GM19238 (cell line): ENCODE data around the gene VASP.

ENCODE experiments used
- DNase-seq: peaks from one replicate; pipeline ENCODE4 v3.0.0; 2011; ENCODE audit warnings: low spot score; ENCODE audit not compliant: insufficient read length

Gene VASP

DNA sequence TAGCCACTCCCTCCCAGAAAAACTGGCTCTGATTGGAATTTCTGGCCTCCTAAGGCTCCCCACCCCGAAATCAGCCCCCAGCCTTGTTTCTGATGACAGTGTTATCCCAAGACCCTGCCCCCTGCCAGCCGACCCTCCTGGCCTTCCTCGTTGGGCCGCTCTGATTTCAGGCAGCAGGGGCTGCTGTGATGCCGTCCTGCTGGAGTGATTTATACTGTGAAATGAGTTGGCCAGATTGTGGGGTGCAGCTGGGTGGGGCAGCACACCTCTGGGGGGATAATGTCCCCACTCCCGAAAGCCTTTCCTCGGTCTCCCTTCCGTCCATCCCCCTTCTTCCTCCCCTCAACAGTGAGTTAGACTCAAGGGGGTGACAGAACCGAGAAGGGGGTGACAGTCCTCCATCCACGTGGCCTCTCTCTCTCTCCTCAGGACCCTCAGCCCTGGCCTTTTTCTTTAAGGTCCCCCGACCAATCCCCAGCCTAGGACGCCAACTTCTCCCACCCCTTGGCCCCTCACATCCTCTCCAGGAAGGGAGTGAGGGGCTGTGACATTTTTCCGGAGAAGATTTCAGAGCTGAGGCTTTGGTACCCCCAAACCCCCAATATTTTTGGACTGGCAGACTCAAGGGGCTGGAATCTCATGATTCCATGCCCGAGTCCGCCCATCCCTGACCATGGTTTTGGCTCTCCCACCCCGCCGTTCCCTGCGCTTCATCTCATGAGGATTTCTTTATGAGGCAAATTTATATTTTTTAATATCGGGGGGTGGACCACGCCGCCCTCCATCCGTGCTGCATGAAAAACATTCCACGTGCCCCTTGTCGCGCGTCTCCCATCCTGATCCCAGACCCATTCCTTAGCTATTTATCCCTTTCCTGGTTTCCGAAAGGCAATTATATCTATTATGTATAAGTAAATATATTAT lies 33.3 kb upstream of the VASP start:
- no peak for DNase-seq

DNA sequence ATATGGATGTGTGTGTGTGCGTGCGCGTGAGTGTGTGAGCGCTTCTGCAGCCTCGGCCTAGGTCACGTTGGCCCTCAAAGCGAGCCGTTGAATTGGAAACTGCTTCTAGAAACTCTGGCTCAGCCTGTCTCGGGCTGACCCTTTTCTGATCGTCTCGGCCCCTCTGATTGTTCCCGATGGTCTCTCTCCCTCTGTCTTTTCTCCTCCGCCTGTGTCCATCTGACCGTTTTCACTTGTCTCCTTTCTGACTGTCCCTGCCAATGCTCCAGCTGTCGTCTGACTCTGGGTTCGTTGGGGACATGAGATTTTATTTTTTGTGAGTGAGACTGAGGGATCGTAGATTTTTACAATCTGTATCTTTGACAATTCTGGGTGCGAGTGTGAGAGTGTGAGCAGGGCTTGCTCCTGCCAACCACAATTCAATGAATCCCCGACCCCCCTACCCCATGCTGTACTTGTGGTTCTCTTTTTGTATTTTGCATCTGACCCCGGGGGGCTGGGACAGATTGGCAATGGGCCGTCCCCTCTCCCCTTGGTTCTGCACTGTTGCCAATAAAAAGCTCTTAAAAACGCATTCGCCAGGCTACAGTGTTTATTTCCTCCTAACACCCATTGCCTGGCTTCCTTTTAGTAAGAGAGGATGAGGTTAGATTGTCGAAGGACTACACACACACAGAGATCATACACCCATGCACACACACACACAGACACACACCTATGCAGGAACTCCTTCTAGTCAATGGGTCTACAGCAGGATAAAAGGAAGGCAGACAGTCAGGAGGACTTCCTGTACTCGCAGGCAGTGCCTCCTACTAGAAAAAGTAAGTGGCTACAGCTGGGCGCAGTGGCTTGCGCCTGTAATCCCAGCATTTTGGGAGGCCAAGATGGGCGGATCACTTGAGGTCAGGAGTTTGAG lies 32.4 kb upstream of the VASP start:
- no peak for DNase-seq

DNA sequence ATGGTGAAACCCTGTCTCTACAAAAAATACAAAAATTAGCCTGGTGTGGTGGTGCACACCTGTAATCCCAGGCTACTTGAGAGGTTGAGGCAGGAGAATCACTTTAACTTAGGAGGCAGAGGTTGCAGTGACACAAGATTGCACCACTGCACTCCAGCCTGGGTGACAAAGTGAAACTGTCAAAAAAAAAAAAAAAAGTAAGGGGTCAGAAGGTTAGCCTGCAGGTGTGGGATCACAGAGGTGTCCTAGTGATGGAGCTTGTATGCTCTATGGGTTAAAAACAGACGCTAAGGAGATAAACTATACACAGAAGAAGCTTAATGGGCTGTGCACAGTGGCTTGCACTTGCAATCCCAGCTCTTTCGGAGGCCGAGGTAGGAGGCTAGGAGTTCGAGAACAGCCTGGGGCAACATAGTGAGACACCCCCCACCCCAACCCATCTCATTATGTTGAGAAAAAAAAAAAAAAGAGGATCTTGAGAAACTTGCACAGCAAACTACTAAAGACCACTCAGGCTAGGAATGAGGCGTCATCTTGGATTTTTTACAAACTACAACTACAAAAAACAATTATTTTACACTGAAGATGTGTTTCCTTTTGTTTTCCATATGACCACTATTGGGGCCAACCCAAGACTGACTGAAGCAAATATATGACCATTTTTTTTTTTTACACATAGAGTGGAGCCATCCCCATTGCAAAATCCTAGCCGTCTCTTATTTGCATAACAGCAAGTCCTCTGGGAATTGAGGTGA lies 31.6 kb upstream of the VASP start:
- no peak for DNase-seq

DNA sequence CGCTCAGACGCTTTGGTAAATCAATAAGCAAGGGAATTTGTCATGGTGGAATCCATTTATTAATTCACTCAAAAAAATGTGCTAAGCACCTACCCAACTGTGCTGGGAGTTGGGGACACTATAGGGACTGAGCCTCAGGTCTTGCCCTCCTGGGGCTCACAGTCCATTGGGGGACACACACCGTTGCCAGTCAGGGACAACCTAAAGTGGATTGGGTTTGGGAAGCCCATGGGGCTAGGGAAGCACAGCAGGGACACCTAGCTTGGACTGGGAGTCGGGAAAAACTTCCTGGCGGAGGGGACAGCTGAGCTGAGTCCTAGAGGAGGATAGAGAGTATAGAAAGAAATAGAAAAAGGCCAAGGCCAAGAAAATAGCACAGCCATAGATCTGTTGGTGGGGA lies 31.0 kb upstream of the VASP start:
- DNase-seq = no peak

DNA sequence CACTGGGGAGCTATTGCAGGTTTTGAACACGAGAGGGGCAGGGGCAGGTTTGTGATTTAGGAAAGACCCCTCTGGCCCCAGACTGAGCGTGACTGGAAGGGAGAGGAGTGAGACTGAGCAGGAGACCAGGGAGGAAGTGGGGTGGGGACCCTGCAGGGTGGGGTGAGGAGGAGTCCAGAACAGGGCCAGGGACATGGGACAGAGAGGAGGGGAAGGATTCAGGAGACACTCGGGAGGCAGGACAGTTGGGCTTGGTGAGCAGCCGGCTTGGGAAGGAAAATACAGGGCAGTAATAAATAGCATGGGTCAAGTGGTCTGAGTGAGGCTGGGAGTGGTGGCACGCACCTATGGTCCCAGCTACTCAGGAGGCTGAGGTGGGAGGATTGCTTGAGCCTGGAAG lies 30.1 kb upstream of the VASP start:
- DNase-seq = no peak

DNA sequence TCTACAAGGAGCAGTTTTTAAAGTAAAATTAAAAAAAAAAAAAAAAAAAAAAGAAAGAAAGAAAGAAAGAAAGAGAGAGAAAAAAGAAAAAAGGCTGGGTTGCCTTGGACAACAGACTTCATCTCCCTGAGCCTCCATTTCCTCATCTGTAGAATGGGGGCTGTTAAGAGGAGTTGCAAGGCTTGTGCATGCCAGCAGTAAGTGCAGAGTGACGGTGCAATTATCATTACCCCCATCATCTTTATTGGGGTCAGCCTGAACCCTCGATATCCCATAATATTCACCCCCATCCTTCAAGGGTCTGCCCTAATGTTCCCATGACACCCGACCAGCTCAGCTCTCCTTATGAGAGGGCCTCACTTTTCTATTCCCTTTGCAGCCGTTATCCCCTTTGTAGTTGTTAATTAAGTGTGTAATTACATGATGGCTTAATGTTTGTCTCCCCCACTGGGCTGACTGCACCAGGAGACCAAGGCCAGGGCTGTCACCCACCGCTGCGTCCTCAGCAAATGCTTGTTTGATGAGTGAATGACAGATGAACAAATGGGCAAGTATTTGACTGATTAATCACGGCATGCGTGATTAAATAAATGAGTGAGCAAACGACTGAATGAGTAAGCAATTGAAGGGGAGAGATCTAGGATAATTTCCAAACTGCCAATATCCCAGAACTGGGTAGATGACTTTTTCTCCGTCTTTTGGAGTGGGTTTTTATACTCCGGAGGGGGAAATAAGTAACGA lies 29.4 kb upstream of the VASP start:
- DNase-seq = no peak

DNA sequence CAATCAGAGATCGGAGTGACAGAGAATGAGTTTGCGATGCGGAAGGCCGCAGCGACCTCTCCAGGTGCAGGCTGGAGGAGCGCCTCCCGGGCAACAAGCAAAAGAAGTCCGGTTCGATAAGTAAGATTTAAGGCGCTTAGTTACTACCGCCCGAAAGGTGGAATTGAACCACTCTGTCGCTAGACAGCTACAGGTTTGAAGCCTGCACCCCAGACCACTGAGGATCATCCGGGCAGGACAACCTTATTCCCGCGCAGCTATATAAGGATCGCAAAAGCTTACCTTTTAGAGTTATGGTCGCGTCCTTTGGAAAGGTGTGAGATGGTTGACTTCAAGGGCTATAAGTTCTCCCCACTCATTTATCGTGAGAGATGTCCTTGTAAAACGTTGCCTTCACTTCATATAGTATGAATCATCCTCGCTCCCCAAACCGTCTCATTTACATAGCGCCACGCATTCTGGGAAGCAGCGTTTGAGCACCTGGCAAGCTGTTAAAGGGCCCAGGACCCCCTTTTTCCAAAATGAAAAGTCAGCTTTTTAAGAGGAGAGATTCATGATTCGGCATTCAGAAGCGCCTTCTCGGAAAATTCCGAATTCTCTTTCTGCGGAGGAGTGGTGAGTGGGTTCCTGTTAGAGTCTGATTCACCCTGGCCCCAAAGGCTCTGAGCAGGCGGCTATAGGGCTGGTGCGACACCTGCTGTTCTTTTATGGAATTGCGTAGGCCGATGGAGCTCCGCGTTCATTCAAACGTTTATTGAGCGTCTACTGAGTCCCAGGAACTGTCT lies 28.6 kb upstream of the VASP start:
- DNase-seq = peak; percentile 74

DNA sequence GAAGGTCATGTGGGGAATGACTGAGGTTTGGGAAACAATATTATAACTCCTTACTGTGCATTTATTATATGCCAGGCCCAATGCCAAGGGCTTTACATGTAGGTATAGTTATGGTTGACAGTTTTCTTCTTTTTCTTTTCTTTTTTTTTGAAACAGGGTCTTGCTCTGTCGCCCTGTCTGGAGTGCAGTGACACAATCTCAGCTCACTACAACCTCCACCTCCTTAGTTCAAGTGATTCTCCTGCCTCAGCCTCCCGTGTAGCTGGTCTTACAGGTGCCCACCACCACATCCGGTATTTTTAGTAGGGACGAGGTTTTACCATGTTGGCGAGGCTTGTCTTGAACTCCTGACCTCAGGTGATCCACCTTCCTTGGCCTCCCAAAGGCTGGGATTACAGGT lies 24.2 kb upstream of the VASP start:
- DNase-seq = no peak

DNA sequence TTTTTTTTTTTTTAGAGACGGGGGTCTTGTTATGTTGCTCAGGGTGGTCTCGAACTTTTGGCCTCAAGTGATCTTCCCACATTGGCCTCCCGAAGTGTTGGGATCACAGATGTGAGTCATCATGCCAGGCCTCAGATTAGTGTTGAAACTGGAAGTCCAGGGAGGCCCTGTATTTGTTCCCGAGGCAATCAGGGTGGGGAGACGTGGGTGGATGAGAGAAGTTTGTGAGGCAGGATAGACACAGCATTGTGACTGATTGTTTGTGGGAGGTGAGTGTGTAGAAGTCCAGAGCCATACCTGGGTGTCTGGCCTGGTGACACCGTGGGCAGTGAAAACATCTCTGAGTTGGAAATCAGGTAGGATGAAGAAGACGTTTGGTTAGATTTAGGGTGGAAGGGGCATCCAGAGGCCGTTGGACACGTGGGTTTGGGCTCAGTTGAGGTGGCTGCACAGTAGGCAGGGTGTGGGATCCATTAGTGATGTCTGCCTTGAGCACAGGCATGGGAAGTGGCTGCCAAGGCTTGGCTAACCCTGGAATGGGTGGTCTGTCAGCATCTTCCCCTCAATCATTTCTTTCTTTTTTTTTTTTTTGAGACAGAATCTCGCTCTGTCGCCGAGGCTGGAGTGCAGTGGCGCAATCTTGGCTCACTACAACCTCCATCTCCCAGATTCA lies 22.9 kb upstream of the VASP start:
- no peak for DNase-seq

DNA sequence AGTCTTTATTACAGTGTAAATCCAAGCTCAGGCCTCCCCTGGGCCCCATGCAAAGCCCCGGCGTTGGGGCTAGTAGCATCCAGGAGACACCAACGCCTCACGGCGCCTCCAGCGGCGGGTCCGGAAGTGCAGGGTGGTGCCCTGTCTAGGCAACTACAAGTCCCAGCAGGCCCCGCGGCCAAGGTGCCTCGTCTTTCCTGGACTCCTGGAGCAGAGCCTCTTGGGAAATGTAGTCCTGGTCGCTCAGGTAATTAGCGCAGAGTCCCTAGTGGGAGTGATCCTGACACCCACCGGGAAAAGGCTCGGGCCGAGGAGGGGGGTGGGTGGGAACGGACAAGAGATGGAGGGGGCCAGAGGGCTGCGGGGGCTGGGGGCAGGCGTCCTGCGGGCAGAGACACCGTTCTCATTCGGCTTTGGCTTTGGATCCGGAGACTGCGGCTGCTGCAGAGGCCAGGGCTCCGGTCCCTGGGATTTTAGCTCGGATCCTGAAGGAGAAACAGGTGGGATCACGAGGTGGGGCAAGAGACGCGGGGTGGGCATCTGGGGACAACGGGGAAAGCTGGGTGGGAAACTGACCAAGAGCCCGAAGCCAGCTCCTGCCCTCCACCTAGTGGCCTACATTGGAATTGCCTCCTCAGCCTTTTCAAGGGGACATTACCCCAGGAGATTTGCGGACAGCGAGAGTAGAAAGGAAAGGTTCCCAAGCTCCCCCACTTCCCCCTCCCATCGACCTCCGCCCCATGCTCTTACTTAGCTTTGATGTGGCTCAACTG lies 21.8 kb upstream of the VASP start:
- DNase-seq = peak; percentile 88

DNA sequence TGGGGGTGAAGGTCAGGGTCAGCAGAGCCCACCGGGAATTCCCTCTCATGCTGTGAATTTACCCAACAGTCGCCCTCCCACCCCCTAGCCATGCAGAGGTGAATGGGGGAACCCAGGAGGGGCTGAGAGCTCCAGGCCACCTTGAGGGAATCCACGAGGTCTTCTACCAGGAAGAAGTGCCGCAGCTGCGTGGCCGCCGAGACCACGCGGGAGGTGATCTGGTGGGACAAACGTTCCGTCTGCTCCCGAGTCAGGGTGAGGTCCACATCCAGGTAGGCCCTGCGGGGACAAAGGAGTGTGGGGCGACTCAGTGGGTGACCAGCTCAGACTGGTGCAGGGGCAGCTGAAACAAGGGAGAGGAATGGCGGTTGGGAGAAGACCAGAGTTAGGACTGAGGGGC lies 18.6 kb upstream of the VASP start:
- no peak for DNase-seq

DNA sequence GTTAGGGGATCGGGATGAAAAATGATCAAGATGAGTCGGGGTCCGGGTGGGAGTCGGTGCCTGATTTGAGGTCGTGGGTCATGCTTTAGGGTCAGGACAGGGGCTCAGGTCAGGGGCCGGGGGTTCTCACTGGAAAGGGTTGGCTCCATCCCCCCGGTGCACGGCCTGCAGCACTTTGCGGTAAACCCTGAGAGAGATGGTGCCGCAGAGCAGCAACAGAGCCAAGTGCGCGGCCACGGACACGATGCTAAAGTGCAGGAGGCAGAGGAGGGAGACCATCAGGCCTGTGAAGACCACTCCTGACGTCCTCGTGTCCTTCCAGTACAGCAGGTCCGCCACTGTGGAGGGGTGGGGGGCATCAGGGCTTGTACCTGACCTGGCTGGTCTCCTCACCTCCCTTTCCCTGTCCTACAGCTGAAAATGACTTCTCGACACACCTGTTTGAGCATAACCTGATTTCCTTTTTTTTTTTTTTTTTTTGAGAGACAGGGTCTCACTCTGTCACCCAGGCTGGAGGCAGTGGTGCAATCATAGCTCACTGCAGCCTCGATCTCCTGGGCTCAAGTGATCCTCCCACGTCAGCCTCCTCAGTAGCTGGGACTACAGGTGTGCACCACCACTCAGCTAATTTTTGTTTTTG lies 17.9 kb upstream of the VASP start:
- DNase-seq = no peak

DNA sequence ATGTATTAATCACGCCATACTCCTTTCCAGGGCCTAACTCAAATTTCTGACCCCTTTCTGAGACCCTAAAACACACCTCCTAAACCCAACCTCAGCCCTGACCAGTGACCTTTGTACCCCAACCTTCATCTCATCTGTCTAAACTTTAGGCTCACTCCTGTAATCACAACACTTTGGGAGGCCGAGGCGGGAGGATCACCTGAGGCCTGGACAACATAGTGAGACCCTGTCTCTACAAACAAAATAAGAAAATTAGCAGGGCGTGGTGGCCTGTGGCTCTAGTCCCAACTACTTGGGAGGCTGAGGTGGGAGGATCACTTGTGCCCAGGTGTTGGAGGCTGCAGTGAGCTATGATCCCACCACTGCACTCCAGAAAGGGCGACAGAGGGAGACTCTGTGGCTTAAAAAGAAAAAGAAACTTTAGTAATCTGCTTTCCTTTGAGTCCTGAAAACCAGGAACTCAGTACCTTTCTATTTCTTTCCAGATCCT lies 15.1 kb upstream of the VASP start:
- no peak for DNase-seq

DNA sequence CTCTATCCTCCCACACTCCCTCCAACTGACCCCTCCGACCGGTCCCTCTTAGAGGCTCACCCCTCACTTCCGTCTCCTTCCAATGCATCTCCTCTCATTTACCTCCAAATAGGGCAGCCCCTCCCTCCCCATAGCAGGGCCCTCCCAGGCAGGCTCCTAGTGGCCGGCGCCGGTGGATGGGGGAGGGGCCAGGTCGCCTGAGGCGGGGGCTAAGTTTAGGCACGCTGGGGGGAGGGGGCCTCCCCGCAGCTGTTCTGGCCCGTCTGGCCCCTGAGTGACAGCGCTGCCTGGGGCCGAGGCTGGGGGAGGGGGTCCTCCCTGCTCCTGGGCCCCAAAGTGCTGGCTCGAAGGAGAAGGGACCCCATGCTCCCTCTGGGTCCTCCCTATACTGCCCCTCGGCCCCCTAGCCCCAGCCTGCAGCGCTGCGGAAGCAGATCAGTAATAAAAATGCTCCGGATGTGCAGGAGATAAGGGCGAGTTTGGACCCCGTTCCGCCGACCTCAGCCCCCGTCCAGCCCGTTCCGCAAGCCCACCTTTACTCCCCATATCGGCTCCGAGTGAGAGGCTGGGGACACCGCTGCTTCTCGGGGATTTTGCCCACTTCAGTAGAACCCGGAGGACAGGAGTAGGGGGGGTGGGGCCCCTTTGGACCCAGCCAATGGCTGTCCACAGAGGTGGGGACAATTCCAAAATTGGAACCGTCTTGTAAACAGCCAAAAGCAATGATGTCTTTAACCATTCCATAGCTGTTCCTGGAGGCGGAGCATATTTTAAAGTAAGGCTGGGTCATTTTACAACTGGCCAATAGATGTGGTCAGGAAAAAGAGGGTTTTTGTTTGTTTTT lies 14.4 kb upstream of the VASP start:
- no peak for DNase-seq

DNA sequence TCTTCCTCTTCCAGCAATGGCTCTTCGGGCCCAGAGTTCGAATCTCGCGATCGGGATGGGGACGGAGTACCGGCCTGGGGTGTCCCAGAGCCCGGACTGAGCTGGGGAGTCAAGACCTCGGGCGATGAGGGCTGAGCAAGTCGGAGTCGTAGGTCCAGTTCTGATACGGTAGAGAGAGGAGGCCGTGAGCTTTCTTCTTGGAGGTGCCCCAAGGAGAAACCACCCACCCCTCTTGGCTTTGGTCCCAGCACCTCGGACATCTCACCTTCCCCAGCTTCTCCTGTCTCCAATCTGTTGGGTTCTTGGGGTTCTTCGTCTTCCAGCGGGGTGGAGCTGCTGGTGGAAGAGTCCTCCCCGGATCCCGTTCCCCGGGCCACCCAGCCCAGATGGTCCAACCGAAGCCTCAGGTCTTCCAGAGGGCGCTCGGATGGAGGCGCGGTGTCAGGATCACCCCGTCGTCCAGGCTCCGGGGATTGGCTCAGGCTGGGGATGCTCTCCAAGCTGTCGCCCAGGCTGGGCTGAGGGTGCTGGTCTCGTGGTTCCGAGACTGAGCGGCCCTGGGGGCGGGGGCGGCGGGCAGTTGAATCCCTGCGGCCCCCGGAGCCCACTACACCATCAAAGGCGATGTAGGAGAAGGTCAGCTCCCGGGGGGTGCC lies 12.9 kb upstream of the VASP start:
- DNase-seq = no peak

DNA sequence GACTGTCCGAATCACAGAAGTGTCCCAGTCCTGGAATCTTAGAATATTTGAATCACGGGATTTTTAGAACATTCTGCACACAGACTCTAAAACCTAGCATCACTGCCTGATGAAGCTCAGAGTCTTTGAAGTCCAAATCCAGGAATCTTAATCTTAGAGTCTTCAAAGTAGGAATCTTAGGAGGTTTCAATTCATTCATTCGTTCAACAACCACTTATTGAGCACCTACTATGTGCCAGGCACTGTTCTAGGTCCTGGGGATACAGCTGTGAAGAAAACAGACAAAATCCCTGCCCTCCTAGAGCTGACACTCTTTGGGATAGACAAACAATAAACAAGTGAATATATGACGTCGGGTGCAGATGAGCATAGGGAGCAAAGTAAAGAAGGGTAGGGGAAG lies 12.1 kb upstream of the VASP start:
- no peak for DNase-seq
